Keratinocyte (primary cell): ENCODE results near the gene ELOVL6. TPM values are rescaled to one million over a fixed set of nuclear protein-coding genes. Genes with fewer than 3 reads are reported as not detected.

Source experiments
- DNase-seq: peaks from one replicate; pipeline ENCODE4 v3.0.0-alpha.2; 2011; ENCODE audit warnings: low read depth, missing footprints, low spot score
- FAIRE-seq: peaks from 2 replicates; lab custom pipeline; 2011; peaks lifted over from hg19 to GRCh38; lab: Jason Lieb, UNC
- H2AFZ ChIP-seq: 2 replicates; pipeline ENCODE4 v1.6.0; 2012; ENCODE audit warnings: low read length, control low read depth, inconsistent platforms; ENCODE audit not compliant: control insufficient read depth
- H3K27ac ChIP-seq: 2 replicates; pipeline ENCODE4 v1.5.1; 2011; ENCODE audit warnings: low read length; ENCODE audit not compliant: control insufficient read depth, insufficient read depth
- H3K27me3 ChIP-seq: 3 replicates; pipeline ENCODE4 v1.6.0; 2011; ENCODE audit warnings: low read length; ENCODE audit not compliant: control insufficient read depth, insufficient read depth; ENCODE audit errors: extremely low read depth
- H3K36me3 ChIP-seq, 2 experiments: 2 replicates in 1 of 2; 3 replicates in 1 of 2; pipeline ENCODE4 v1.5.1; 2011; ENCODE audit warnings: low read length in 2 of 2, mild to moderate bottlenecking in 1 of 2; ENCODE audit not compliant: control insufficient read depth in 2 of 2, insufficient read depth in 2 of 2; ENCODE audit errors: extremely low read depth in 1 of 2
- H3K4me1 ChIP-seq: 3 replicates; pipeline ENCODE4 v1.5.1; 2011; ENCODE audit warnings: low read length; ENCODE audit not compliant: control insufficient read depth, insufficient read depth; ENCODE audit errors: extremely low read depth
- H3K4me2 ChIP-seq: 3 replicates; pipeline ENCODE4 v1.6.0; 2011; ENCODE audit warnings: low read depth, low read length; ENCODE audit not compliant: control insufficient read depth, insufficient read depth; ENCODE audit errors: extremely low read depth
- H3K4me3 ChIP-seq, 3 experiments: fragments of 200-600 bp in 1 of 3; sonication (generic) in 1 of 3; 2 replicates in 2 of 3; 3 replicates in 1 of 3; pipeline ENCODE4 v1.5.1; 2011 to 2016; ENCODE audit warnings: low read length in 3 of 3, mild to moderate bottlenecking in 3 of 3, control low read depth in 2 of 3, inconsistent platforms in 1 of 3, low read depth in 1 of 3, mixed read lengths in 1 of 3, mixed run types in 1 of 3, moderate library complexity in 1 of 3; ENCODE audit not compliant: control insufficient read depth in 2 of 3, insufficient read depth in 2 of 3; ENCODE audit errors: extremely low read depth in 1 of 3
- H3K79me2 ChIP-seq: 2 replicates; pipeline ENCODE4 v1.6.0; 2012; ENCODE audit warnings: low read length; ENCODE audit not compliant: control insufficient read depth, insufficient read depth
- H3K9ac ChIP-seq: 3 replicates; pipeline ENCODE4 v1.6.0; 2011; ENCODE audit warnings: low read length; ENCODE audit not compliant: control insufficient read depth, insufficient read depth; ENCODE audit errors: extremely low read depth
- H3K9me1 ChIP-seq: 3 replicates; pipeline ENCODE4 v1.6.0; 2011; ENCODE audit warnings: low read length; ENCODE audit not compliant: control insufficient read depth, insufficient read depth; ENCODE audit errors: extremely low read depth
- H3K9me3 ChIP-seq: 2 replicates; pipeline ENCODE4 v1.5.1; 2012; ENCODE audit warnings: low read depth, low read length; ENCODE audit not compliant: control insufficient read depth
- H4K20me1 ChIP-seq: 3 replicates; pipeline ENCODE4 v1.6.0; 2011; ENCODE audit warnings: low read length; ENCODE audit not compliant: control insufficient read depth, insufficient read depth; ENCODE audit errors: extremely low read depth
- CTCF ChIP-seq, 3 experiments: IDR thresholded peaks in 1 of 3; conservative IDR thresholded peaks in 1 of 3; optimal IDR thresholded peaks in 1 of 3; 2 replicates in 2 of 3; 3 replicates in 1 of 3; pipeline versions ENCODE3 to v1.5.1; 2011; ENCODE audit warnings: low read length in 3 of 3, mild to moderate bottlenecking in 3 of 3, moderate library complexity in 2 of 3, control low read depth in 1 of 3, inconsistent platforms in 1 of 3; ENCODE audit not compliant: insufficient read depth in 2 of 3; ENCODE audit errors: extremely low read depth in 1 of 3
- EZH2 ChIP-seq: IDR thresholded peaks from one replicate; pipeline ENCODE4 v1.6.1; 2012; ENCODE audit warnings: inconsistent platforms, mild to moderate bottlenecking, low read length, moderate library complexity
- dilution Hi-C: fragments of 300-500 bp; cut with MboI; formaldehyde crosslinking; loops from one replicate; pipeline ENCODE4 v1.7.0; 2020; ENCODE audit warnings: low sequenced_read_pairs; ENCODE audit not compliant: extremely low pct_ligation_motif_present
- polyA plus RNA-seq, 5 experiments: library from polyadenylated mRNA; depleted of rRNA in 3 of 5; stranded (reverse) in 3 of 5; stranded (forward) in 1 of 5; unstranded in 1 of 5; fragments of >200 nt; gene quantifications; 1 replicate in 1 of 5; 2 replicates in 3 of 5; 3 replicates in 1 of 5; pipeline versions ENCODE4 v1.2.1 to v1.2.3, GENCODE V29; 2011 to 2012; ENCODE audit warnings: missing spikeins in 2 of 5, low read depth in 1 of 5, low replicate concordance in 1 of 5

The ELOVL6 gene
- polyA plus RNA-seq, 1 donor (not counting 4 experiments of a cell fraction or from before 2014, with no cell fraction given): 65.9 TPM

GRCh38 chr4:110010797-110011196 is 187.6 kb downstream of the ELOVL6 start:
- Histone ChIP-seq H3K27ac (no peak overlapping the region), H3K36me3 (no peaks in the 10 kb centered on the region), H3K4me2 (no peak overlapping the region), H3K9me3 (no peaks in the 10 kb centered on the region), H2AFZ (no peak overlapping the region), H3K9ac (no peak overlapping the region), H3K4me1 (peaks cover 2% of the 10 kb centered on the region), H3K27me3 (no peaks in the 10 kb centered on the region), H3K9me1 (no peaks in the 10 kb centered on the region), H4K20me1 (no peaks in the 10 kb centered on the region), H3K4me3 (no peak overlapping the region), H3K79me2 (no peaks in the 10 kb centered on the region)
- FAIRE-seq (no peak), DNase-seq (no peak)
- dilution Hi-C loops: no loop called here
- TF ChIP-seq EZH2: no peak
- TF ChIP-seq CTCF (optimal IDR thresholded peaks at IDR 0.05 in 1 of 3, IDR thresholded peaks at IDR 0.05 in 1 of 3, conservative IDR thresholded peaks at IDR 0.05 in 1 of 3; ENCODE audit: extremely low read depth in 1 of 3, insufficient read depth in 2 of 3, low read length in 3 of 3): no peak

- TF ChIP-seq EZH2 (no peak), CTCF (optimal IDR thresholded peaks at IDR 0.05 in 1 of 3, IDR thresholded peaks at IDR 0.05 in 1 of 3, conservative IDR thresholded peaks at IDR 0.05 in 1 of 3; ENCODE audit: extremely low read depth in 1 of 3, insufficient read depth in 2 of 3, low read length in 3 of 3) (no peak)
- H3K4me1 ChIP-seq: peaks cover 4% of the 10 kb centered on the region
- FAIRE-seq: no peak
- no peaks in the 10 kb centered on the region for H3K27me3 ChIP-seq
- H3K79me2 ChIP-seq: no peaks in the 10 kb centered on the region
- no peak for DNase-seq
- no peak overlapping the region for H3K27ac ChIP-seq
- dilution Hi-C loops: no loop called here
- no peak overlapping the region for H3K4me2 ChIP-seq
- H3K36me3 ChIP-seq: no peaks in the 10 kb centered on the region
- H3K9me1 ChIP-seq: no peaks in the 10 kb centered on the region
- no peak overlapping the region for H3K9ac ChIP-seq
- H2AFZ ChIP-seq: no peak overlapping the region
- H4K20me1 ChIP-seq: no peaks in the 10 kb centered on the region
- H3K4me3 ChIP-seq: no peak overlapping the region
- H3K9me3 ChIP-seq: no peaks in the 10 kb centered on the region
Measured at GRCh38 chr4:110009550-110009949, 188.9 kb downstream of the ELOVL6 start.
